Neural progenitor cell (in vitro differentiated cells): ENCODE measurements around the gene AFG1L. TPM values are rescaled to one million over a fixed set of nuclear protein-coding genes. Genes with fewer than 3 reads are reported as not detected.
"Not testable (repeated sequence)": the region's sequence is repeated elsewhere in the genome, so short reads cannot be mapped to it uniquely, and the experiment has no call there.

Experiments used
- DNase-seq: peaks from one replicate; pipeline ENCODE4 v3.0.0-alpha.2; 2016; ENCODE audit warnings: low spot score
- H2AFZ ChIP-seq: fragments of 200-600 bp; sonication (generic); replicated peaks from 2 replicates; pipeline ENCODE4 v1.6.1; 2016; ENCODE audit warnings: antibody characterized with exemption
- H3F3A ChIP-seq: fragments of 200-600 bp; sonication (generic); 2 replicates; pipeline ENCODE4 v1.6.1; 2016; ENCODE audit warnings: antibody characterized with exemption, low read depth
- H3K27ac ChIP-seq: fragments of 200-600 bp; sonication (generic); 2 replicates; pipeline ENCODE4 v1.5.1; 2016; ENCODE audit warnings: mild to moderate bottlenecking
- H3K27me3 ChIP-seq: fragments of 200-600 bp; sonication (generic); 2 replicates; pipeline ENCODE4 v1.6.1; 2016; ENCODE audit warnings: mild to moderate bottlenecking, moderate library complexity
- H3K36me3 ChIP-seq: fragments of 200-600 bp; sonication (generic); 2 replicates; pipeline ENCODE4 v1.5.1; 2016
- H3K4me1 ChIP-seq: fragments of 200-600 bp; sonication (generic); 2 replicates; pipeline ENCODE4 v1.6.1; 2016; ENCODE audit warnings: mixed run types
- H3K4me2 ChIP-seq: fragments of 200-600 bp; sonication (generic); 2 replicates; pipeline ENCODE4 v1.6.1; 2016
- H3K4me3 ChIP-seq: fragments of 200-600 bp; sonication (generic); 2 replicates; pipeline ENCODE4 v1.5.1; 2016
- H3K79me2 ChIP-seq: fragments of 200-600 bp; sonication (generic); 2 replicates; pipeline ENCODE4 v1.6.1; 2016; ENCODE audit warnings: low read depth
- H3K9ac ChIP-seq: fragments of 200-600 bp; sonication (generic); 2 replicates; pipeline ENCODE4 v1.6.1; 2016
- H3K9me3 ChIP-seq: fragments of 200-600 bp; sonication (generic); 2 replicates; pipeline ENCODE4 v1.5.1; 2016; ENCODE audit warnings: low read depth
- H4K20me1 ChIP-seq: fragments of 200-600 bp; sonication (generic); 2 replicates; pipeline ENCODE4 v1.6.1; 2016; ENCODE audit warnings: low read depth
- H3K27ac Mint-ChIP-seq: 3 replicates; pipeline ENCODE4 v1.8.0; 2021; ENCODE audit warnings: mixed read lengths
- H3K27me3 Mint-ChIP-seq: 2 replicates; pipeline ENCODE4 v1.8.0; 2022; ENCODE audit warnings: low read depth, mild to moderate bottlenecking, inconsistent platforms, moderate library complexity, mixed read lengths; ENCODE audit not compliant: insufficient read depth
- H3K36me3 Mint-ChIP-seq: 3 replicates; pipeline ENCODE4 v1.8.0; 2021; ENCODE audit warnings: mixed read lengths
- H3K4me1 Mint-ChIP-seq: 3 replicates; pipeline ENCODE4 v1.8.0; 2021; ENCODE audit warnings: mixed read lengths
- H3K4me3 Mint-ChIP-seq: 3 replicates; pipeline ENCODE4 v1.8.0; 2021; ENCODE audit warnings: mild to moderate bottlenecking, moderate library complexity, mixed read lengths
- H3K9me3 Mint-ChIP-seq: 3 replicates; pipeline ENCODE4 v1.8.0; 2020; ENCODE audit warnings: mixed read lengths
- CTCF ChIP-seq: fragments of 200-600 bp; sonication (generic); IDR thresholded peaks from 2 replicates; pipeline ENCODE4 v1.5.1; 2017; ENCODE audit warnings: antibody characterized with exemption, mild to moderate bottlenecking
- EZH2 ChIP-seq: fragments of 200-600 bp; sonication (generic); IDR thresholded peaks from 2 replicates; pipeline ENCODE4 v1.6.1; 2017; ENCODE audit warnings: antibody characterized with exemption, mild to moderate bottlenecking, moderate library complexity
- EZH2phosphoT487 ChIP-seq: fragments of 200-600 bp; sonication (generic); IDR thresholded peaks from 2 replicates; pipeline ENCODE4 v1.6.1; 2017; ENCODE audit warnings: antibody characterized with exemption
- total RNA-seq: library from RNA; depleted of rRNA; stranded (reverse); fragments of >200 nt; gene quantifications from 2 replicates; pipeline ENCODE4 v1.2.3, GENCODE V29; 2015; ENCODE audit warnings: low replicate concordance

The AFG1L gene
- total RNA-seq, 1 donor from 2014 or later = 8.3 TPM

- TF ChIP-seq EZH2 = no peak
- no peak for TF ChIP-seq CTCF
- TF ChIP-seq EZH2phosphoT487 = no peak
- Histone ChIP-seq H3K9me3 (no peaks in the 10 kb centered on the region), H3K79me2 (no peaks in the 10 kb centered on the region), H3F3A (no peaks in the 10 kb centered on the region), H3K27ac (no peak overlapping the region), H3K4me3 (no peak overlapping the region), H3K4me2 (no peak overlapping the region), H3K36me3 (no peaks in the 10 kb centered on the region), H4K20me1 (no peaks in the 10 kb centered on the region), H3K9ac (no peak overlapping the region), H2AFZ (no peak overlapping the region), H3K4me1 (no peaks in the 10 kb centered on the region), H3K27me3 (no peaks in the 10 kb centered on the region)
- H3K4me3 Mint-ChIP-seq = no peak overlapping the region
- H3K4me1 Mint-ChIP-seq = no peaks in the 10 kb centered on the region
- no peaks in the 10 kb centered on the region for H3K27me3 Mint-ChIP-seq
- DNase-seq = no peak
- H3K9me3 Mint-ChIP-seq = no peaks in the 10 kb centered on the region
- H3K36me3 Mint-ChIP-seq = no peaks in the 10 kb centered on the region
- no peak overlapping the region for H3K27ac Mint-ChIP-seq
Observed at GRCh38 chr6:108442770-108443520, 148.1 kb downstream of the AFG1L start.

GRCh38 chr6:108446629-108447150 is 151.8 kb downstream of the AFG1L start:
- Histone ChIP-seq H3K27ac (no peak overlapping the region), H3K27me3 (no peaks in the 10 kb centered on the region), H3K36me3 (no peaks in the 10 kb centered on the region), H3K4me1 (no peaks in the 10 kb centered on the region), H3F3A (no peaks in the 10 kb centered on the region), H3K4me3 (no peak overlapping the region), H4K20me1 (no peaks in the 10 kb centered on the region), H3K79me2 (no peaks in the 10 kb centered on the region), H3K9ac (no peak overlapping the region), H3K9me3 (no peaks in the 10 kb centered on the region), H3K4me2 (no peak overlapping the region), H2AFZ (no peak overlapping the region)
- H3K4me3 Mint-ChIP-seq = no peak overlapping the region
- DNase-seq = peak; percentile 35
- H3K36me3 Mint-ChIP-seq = no peaks in the 10 kb centered on the region
- H3K9me3 Mint-ChIP-seq = no peaks in the 10 kb centered on the region
- H3K4me1 Mint-ChIP-seq = no peaks in the 10 kb centered on the region
- H3K27ac Mint-ChIP-seq = no peak overlapping the region
- H3K27me3 Mint-ChIP-seq = no peaks in the 10 kb centered on the region
- no peak for TF ChIP-seq EZH2phosphoT487
- TF ChIP-seq EZH2 = no peak
- no peak for TF ChIP-seq CTCF

GRCh38 chr6:108448481-108448880 is 153.6 kb downstream of the AFG1L start:
- H3K36me3 Mint-ChIP-seq = no peaks in the 10 kb centered on the region

GRCh38 chr6:108449717-108450116 is 154.9 kb downstream of the AFG1L start:
- H3K4me1 ChIP-seq = peaks cover 12% of the 10 kb centered on the region

More at GRCh38 chr6:108448481-108448880, 153.6 kb downstream of the AFG1L start:
- Histone ChIP-seq H2AFZ (no peak overlapping the region), H3K27me3 (no peaks in the 10 kb centered on the region), H3K27ac (no peak overlapping the region), H4K20me1 (no peaks in the 10 kb centered on the region), H3K4me1 (peaks cover 12% of the 10 kb centered on the region), H3F3A (no peaks in the 10 kb centered on the region), H3K9me3 (no peaks in the 10 kb centered on the region), H3K36me3 (no peaks in the 10 kb centered on the region), H3K79me2 (no peaks in the 10 kb centered on the region), H3K4me2 (no peak overlapping the region), H3K9ac (no peak overlapping the region), H3K4me3 (no peak overlapping the region)
- no peaks in the 10 kb centered on the region for H3K27me3 Mint-ChIP-seq
- H3K9me3 Mint-ChIP-seq = no peaks in the 10 kb centered on the region
- no peak for TF ChIP-seq EZH2
- no peak for TF ChIP-seq EZH2phosphoT487
- no peak for TF ChIP-seq CTCF
- H3K4me1 Mint-ChIP-seq = peaks cover 9% of the 10 kb centered on the region
- H3K4me3 Mint-ChIP-seq = no peak overlapping the region
- DNase-seq = no peak
- no peak overlapping the region for H3K27ac Mint-ChIP-seq

More at GRCh38 chr6:108449717-108450116, 154.9 kb downstream of the AFG1L start:
- H3K9ac ChIP-seq, H3K36me3 Mint-ChIP-seq, DNase-seq, H2AFZ ChIP-seq, H3K4me3 Mint-ChIP-seq, H4K20me1 ChIP-seq, H3F3A ChIP-seq, H3K4me2 ChIP-seq, H3K4me3 ChIP-seq, H3K27me3 ChIP-seq, H3K27ac Mint-ChIP-seq, H3K9me3 ChIP-seq, H3K27me3 Mint-ChIP-seq, H3K9me3 Mint-ChIP-seq, H3K79me2 ChIP-seq, H3K36me3 ChIP-seq, H3K27ac ChIP-seq: not testable (repeated sequence)
- H3K4me1 Mint-ChIP-seq = peaks cover 12% of the 10 kb centered on the region
